Measurements from ENCODE around the gene LEPROT. TPM values are rescaled to one million over a fixed set of nuclear protein-coding genes. Genes with fewer than 3 reads are reported as not detected.

Gene LEPROT
- total and polyA plus RNA-seq, 7 experiments from 2014 or later, result 11.8 to 26.3 (median 24.1) TPM

GRCh38 chr1:65471861-65472332 is 51.4 kb downstream of the LEPROT start:
- H3K36me3 ChIP-seq (ENCODE audit: control insufficient read depth in 2 of 3, insufficient read depth in 3 of 3, low read length in 3 of 3), result no peaks in the 10 kb centered on the region
- ATAC-seq (no peak), DNase-seq (no peak)
- no peaks in the 10 kb centered on the region for H3K27me3 ChIP-seq (ENCODE audit: control insufficient read depth in 2 of 2, insufficient read depth in 2 of 2, low read length in 2 of 2)
- intact Hi-C loops (cut with micrococcal nuclease), result no loop called here
- H3K4me3 ChIP-seq (ENCODE audit: low read length), result no peak overlapping the region
- no peaks in the 10 kb centered on the region for H3K4me1 Mint-ChIP-seq
- H3K9me3 ChIP-seq (ENCODE audit: control insufficient read depth in 2 of 3, low read length in 3 of 3), result no peaks in the 10 kb centered on the region
- CTCF ChIA-PET, result no interaction called here
- no peaks in the 10 kb centered on the region for H3K36me3 Mint-ChIP-seq
- H3K4me3 Mint-ChIP-seq, result no peak overlapping the region
- no peak overlapping the region for H3K27ac ChIP-seq (ENCODE audit: low read depth, low read length)
- H3K27me3 Mint-ChIP-seq, result peaks cover 0 to 2% (median 0%) of the 10 kb centered on the region in 5 donors
- H3K4me1 ChIP-seq (ENCODE audit: control insufficient read depth in 2 of 2, insufficient read depth in 2 of 2, low read length in 2 of 2), result no peaks in the 10 kb centered on the region
- peaks cover 0 to 5% (median 0%) of the 10 kb centered on the region in 11 donors for H3K9me3 Mint-ChIP-seq
- H3K27ac Mint-ChIP-seq, result no peak overlapping the region
- POLR2A ChIA-PET, result no interaction called here

GRCh38 chr1:65476327-65476726 is 55.9 kb downstream of the LEPROT start:
- POLR2A ChIA-PET, result no interaction called here
- H3K4me3 ChIP-seq (ENCODE audit: low read length), result no peak overlapping the region
- no peak overlapping the region for H3K27ac ChIP-seq (ENCODE audit: low read depth, low read length)
- H3K27ac Mint-ChIP-seq, result no peak overlapping the region
- H3K36me3 Mint-ChIP-seq, result no peaks in the 10 kb centered on the region
- H3K27me3 Mint-ChIP-seq, result peaks cover 0 to 11% (median 0%) of the 10 kb centered on the region in 5 donors
- intact Hi-C loops (cut with micrococcal nuclease), result no loop called here
- H3K4me1 Mint-ChIP-seq, result no peaks in the 10 kb centered on the region
- CTCF ChIA-PET, result interaction anchor here (1.0 kb wide), 1 partner anchor 14 kb away, joined by 5 read pairs; no protein-coding TSS in a partner anchor
- H3K9me3 Mint-ChIP-seq, result peaks cover 0 to 5% (median 0%) of the 10 kb centered on the region in 11 donors
- DNase-seq (no peak), ATAC-seq (no peak)
- no peak overlapping the region for H3K4me3 Mint-ChIP-seq
- H3K36me3 ChIP-seq (ENCODE audit: control insufficient read depth in 2 of 3, insufficient read depth in 3 of 3, low read length in 3 of 3), result no peaks in the 10 kb centered on the region
- H3K4me1 ChIP-seq (ENCODE audit: control insufficient read depth in 2 of 2, insufficient read depth in 2 of 2, low read length in 2 of 2), result no peaks in the 10 kb centered on the region
- H3K27me3 ChIP-seq (ENCODE audit: control insufficient read depth in 2 of 2, insufficient read depth in 2 of 2, low read length in 2 of 2), result no peaks in the 10 kb centered on the region
- H3K9me3 ChIP-seq (ENCODE audit: control insufficient read depth in 2 of 3, low read length in 3 of 3), result no peaks in the 10 kb centered on the region

DNA sequence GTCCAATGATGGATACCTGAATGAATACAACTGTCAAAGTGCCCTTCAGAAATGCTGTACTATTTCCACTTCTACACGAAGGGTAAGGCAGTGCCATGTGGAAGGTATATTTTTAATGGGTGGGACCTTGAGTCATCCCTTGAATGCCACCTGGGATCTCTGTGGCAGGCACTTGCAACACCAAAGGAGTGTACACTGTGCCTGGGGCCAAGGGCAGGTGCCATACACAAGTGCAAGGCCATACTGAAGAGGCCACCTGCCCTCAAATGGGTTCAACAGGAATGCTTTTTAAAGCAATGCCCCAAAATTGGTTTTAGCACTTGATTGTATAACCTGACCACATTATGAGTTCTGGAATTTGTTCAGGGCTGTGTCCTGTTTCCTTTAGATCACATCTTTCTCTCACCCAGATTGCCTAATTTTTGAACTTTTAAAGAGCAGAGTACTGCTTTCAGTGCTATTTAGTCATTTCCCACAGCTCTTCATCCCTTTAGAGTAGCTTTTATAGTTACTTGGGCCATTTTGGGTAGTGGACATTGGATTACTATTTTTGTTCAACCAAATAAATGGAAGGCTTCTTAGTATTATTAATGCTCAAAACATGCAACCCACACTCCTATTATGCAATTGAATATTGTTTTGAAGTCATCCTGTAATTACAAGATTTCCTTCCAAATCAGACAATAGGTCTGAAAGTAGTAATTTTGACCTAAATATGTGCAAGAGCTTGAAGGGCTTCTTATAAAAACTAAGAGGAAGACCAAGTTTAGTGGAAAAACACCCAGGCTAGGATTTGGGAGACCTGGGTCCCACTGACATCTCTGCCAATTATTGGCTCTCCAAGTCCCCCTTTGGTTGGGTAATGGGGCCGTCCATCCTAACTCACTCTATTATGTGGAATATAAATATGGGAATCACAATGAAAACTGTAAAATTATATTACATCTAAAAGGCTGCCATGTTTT is 57.2 kb downstream of the LEPROT start:
- DNase-seq (no peak), ATAC-seq (no peak)
- Mint-ChIP-seq H3K9me3 (peaks cover 0 to 5% (median 0%) of the 10 kb centered on the region in 11 donors), H3K36me3 (no peaks in the 10 kb centered on the region), H3K27me3 (peaks cover 0 to 9% (median 0%) of the 10 kb centered on the region in 5 donors), H3K4me3 (no peak overlapping the region), H3K4me1 (no peaks in the 10 kb centered on the region), H3K27ac (no peak overlapping the region)
- POLR2A ChIA-PET, result interaction anchor here (0.8 kb wide), 1 partner anchor 79 kb away, joined by 5 read pairs; no protein-coding TSS in a partner anchor
- H3K36me3 ChIP-seq (ENCODE audit: control insufficient read depth in 2 of 3, insufficient read depth in 3 of 3, low read length in 3 of 3), result no peaks in the 10 kb centered on the region
- intact Hi-C loops (cut with micrococcal nuclease), result no loop called here
- CTCF ChIA-PET, result interaction anchor here (0.7 kb wide), 1 partner anchor 46 kb away, joined by 3 read pairs; no protein-coding TSS in a partner anchor
- H3K27ac ChIP-seq (ENCODE audit: low read depth, low read length), result no peak overlapping the region
- H3K9me3 ChIP-seq (ENCODE audit: control insufficient read depth in 2 of 3, low read length in 3 of 3), result no peaks in the 10 kb centered on the region
- no peaks in the 10 kb centered on the region for H3K4me1 ChIP-seq (ENCODE audit: control insufficient read depth in 2 of 2, insufficient read depth in 2 of 2, low read length in 2 of 2)
- no peak overlapping the region for H3K4me3 ChIP-seq (ENCODE audit: low read length)
- no peaks in the 10 kb centered on the region for H3K27me3 ChIP-seq (ENCODE audit: control insufficient read depth in 2 of 2, insufficient read depth in 2 of 2, low read length in 2 of 2)

GRCh38 chr1:65478379-65479026 is 58.0 kb downstream of the LEPROT start:
- H3K4me3 ChIP-seq (ENCODE audit: low read length), result no peak overlapping the region
- ChIA-PET CTCF (interaction anchor here (0.7 kb wide), 1 partner anchor 47 kb away, joined by 3 read pairs; no protein-coding TSS in a partner anchor), POLR2A (no interaction called here)
- Mint-ChIP-seq H3K4me1 (no peaks in the 10 kb centered on the region), H3K27ac (no peak overlapping the region), H3K9me3 (peaks cover 0 to 5% (median 0%) of the 10 kb centered on the region in 11 donors), H3K27me3 (peaks cover 0 to 9% (median 0%) of the 10 kb centered on the region in 5 donors), H3K36me3 (no peaks in the 10 kb centered on the region), H3K4me3 (no peak overlapping the region)
- H3K27ac ChIP-seq (ENCODE audit: low read depth, low read length), result no peak overlapping the region
- no peak for DNase-seq
- intact Hi-C loops (cut with micrococcal nuclease), result no loop called here
- no peak for ATAC-seq
- H3K9me3 ChIP-seq (ENCODE audit: control insufficient read depth in 2 of 3, low read length in 3 of 3), result no peaks in the 10 kb centered on the region
- H3K27me3 ChIP-seq (ENCODE audit: control insufficient read depth in 2 of 2, insufficient read depth in 2 of 2, low read length in 2 of 2), result no peaks in the 10 kb centered on the region
- no peaks in the 10 kb centered on the region for H3K36me3 ChIP-seq (ENCODE audit: control insufficient read depth in 2 of 3, insufficient read depth in 3 of 3, low read length in 3 of 3)
- H3K4me1 ChIP-seq (ENCODE audit: control insufficient read depth in 2 of 2, insufficient read depth in 2 of 2, low read length in 2 of 2), result no peaks in the 10 kb centered on the region

DNA sequence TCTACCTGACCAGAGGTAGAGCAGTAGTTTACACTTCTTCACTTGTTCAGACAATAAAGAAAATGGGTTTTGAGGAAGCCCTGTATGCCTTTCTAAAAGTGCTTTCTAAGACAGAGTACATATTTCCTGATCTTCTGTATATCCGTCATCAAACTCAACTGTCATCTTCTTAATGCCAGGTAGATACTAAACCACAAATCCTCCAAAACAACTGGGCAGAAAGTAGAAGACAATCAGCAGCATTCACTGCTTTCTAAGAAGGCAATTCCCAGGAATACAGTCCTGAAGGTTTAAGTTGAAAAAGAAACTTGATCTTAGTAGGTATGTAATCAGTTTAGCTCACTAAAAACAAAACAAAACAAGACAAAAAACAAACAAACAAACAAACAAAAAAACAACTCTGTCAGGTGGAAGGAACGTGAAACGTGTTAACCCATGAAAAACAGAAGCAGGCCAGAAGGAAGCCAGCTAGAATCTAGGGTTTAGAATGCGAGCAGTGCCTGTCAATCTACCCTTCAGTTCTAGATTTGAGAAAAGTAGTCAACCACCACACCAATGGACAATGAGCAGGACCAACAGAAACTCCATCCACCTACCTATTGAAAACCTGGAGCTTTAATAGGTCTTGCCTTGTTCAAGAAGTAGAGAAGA is 59.2 kb downstream of the LEPROT start:
- POLR2A ChIA-PET, result no interaction called here
- no peaks in the 10 kb centered on the region for H3K9me3 ChIP-seq (ENCODE audit: control insufficient read depth in 2 of 3, low read length in 3 of 3)
- H3K9me3 Mint-ChIP-seq, result peaks cover 0 to 5% (median 0%) of the 10 kb centered on the region in 11 donors
- H3K4me3 ChIP-seq (ENCODE audit: low read length), result no peak overlapping the region
- no peak overlapping the region for H3K27ac Mint-ChIP-seq
- peaks cover 0 to 9% (median 0%) of the 10 kb centered on the region in 5 donors for H3K27me3 Mint-ChIP-seq
- no peak overlapping the region for H3K27ac ChIP-seq (ENCODE audit: low read depth, low read length)
- intact Hi-C loops (cut with micrococcal nuclease), result no loop called here
- no peaks in the 10 kb centered on the region for H3K27me3 ChIP-seq (ENCODE audit: control insufficient read depth in 2 of 2, insufficient read depth in 2 of 2, low read length in 2 of 2)
- H3K4me1 ChIP-seq (ENCODE audit: control insufficient read depth in 2 of 2, insufficient read depth in 2 of 2, low read length in 2 of 2), result no peaks in the 10 kb centered on the region
- no peaks in the 10 kb centered on the region for H3K4me1 Mint-ChIP-seq
- no peak overlapping the region for H3K4me3 Mint-ChIP-seq
- no peak for DNase-seq
- H3K36me3 ChIP-seq (ENCODE audit: control insufficient read depth in 2 of 3, insufficient read depth in 3 of 3, low read length in 3 of 3), result no peaks in the 10 kb centered on the region
- H3K36me3 Mint-ChIP-seq, result no peaks in the 10 kb centered on the region
- CTCF ChIA-PET, result interaction anchor here (0.6 kb wide), 1 partner anchor 208 kb away, joined by 3 read pairs; no protein-coding TSS in a partner anchor
- no peak for ATAC-seq

DNA sequence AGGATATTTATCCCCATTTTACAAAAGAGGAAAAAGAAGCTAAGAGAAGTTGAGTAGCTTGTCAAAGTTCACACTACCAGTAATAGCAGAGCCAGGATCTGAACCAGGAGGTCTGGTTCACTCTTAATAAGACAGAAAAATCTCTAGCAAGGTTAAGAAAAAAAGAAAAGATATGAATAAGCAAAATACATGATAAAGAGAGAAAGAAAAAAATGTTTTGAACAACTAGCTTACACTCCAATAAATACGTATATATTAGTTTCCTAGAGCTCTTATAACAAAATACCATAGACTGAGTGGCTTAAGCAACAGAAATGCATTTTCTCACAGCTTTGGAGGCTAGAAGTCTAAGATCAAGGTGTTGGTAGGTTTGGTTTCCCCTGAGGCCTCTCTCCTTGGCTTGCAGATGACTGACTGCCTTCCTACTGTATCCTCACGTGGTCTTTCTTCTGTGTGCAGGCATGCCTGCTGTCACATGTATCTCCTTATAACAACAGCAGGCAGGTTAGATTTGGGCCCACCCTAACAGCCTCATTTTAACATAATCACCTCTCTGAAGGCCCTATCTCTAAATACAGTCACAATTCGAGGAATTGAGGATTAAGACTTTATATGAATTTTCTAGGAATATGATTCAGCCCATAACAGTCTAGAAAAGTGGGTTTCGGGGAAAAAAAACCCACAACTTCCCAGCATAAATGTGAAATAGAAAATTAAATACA is 60.4 kb downstream of the LEPROT start:
- ATAC-seq, result no peak
- no peak for DNase-seq
- no peak overlapping the region for H3K27ac Mint-ChIP-seq
- Histone ChIP-seq H3K36me3 (ENCODE audit: control insufficient read depth in 2 of 3, insufficient read depth in 3 of 3, low read length in 3 of 3) (no peaks in the 10 kb centered on the region), H3K27me3 (ENCODE audit: control insufficient read depth in 2 of 2, insufficient read depth in 2 of 2, low read length in 2 of 2) (no peaks in the 10 kb centered on the region), H3K27ac (ENCODE audit: low read depth, low read length) (no peak overlapping the region), H3K9me3 (ENCODE audit: control insufficient read depth in 2 of 3, low read length in 3 of 3) (no peaks in the 10 kb centered on the region), H3K4me1 (ENCODE audit: control insufficient read depth in 2 of 2, insufficient read depth in 2 of 2, low read length in 2 of 2) (no peaks in the 10 kb centered on the region), H3K4me3 (ENCODE audit: low read length) (no peak overlapping the region)
- H3K27me3 Mint-ChIP-seq, result peaks cover 0 to 9% (median 0%) of the 10 kb centered on the region in 5 donors
- peaks cover 0 to 5% (median 0%) of the 10 kb centered on the region in 11 donors for H3K9me3 Mint-ChIP-seq
- intact Hi-C loops (cut with micrococcal nuclease), result no loop called here
- POLR2A ChIA-PET, result no interaction called here
- CTCF ChIA-PET, result no interaction called here
- no peaks in the 10 kb centered on the region for H3K36me3 Mint-ChIP-seq
- H3K4me3 Mint-ChIP-seq, result no peak overlapping the region
- H3K4me1 Mint-ChIP-seq, result no peaks in the 10 kb centered on the region
